Measurements from ENCODE around the gene SLC6A20. TPM values are rescaled to one million over a fixed set of nuclear protein-coding genes. Genes with fewer than 3 reads are reported as not detected.
"Not testable (repeated sequence)": the region's sequence is repeated elsewhere in the genome, so short reads cannot be mapped to it uniquely, and the experiment has no call there.

SLC6A20 gene
- total and polyA plus RNA-seq, 7 donors = 0.16 to 1.4 (median 0.60) TPM; not detected in 4

- no peaks in the 10 kb centered on the region for H3K36me3 ChIP-seq
- no peak for TF ChIP-seq POLR2A (IDR thresholded peaks at IDR 0.05)
- TF ChIP-seq CTCF (IDR thresholded peaks at IDR 0.05) = peak; percentile 19 to 76 (median 66)
- DNase-seq = peak; percentile 82
- peaks cover 0 to 5% (median 0%) of the 10 kb centered on the region in 4 donors for H3K4me1 ChIP-seq
- H3K27me3 ChIP-seq = no peaks in the 10 kb centered on the region
- WGBS, 2 donors = 39 to 42% methylated on average over 14 of the region's 14 CpGs
- no peak overlapping the region for H3K27ac ChIP-seq
- no peaks in the 10 kb centered on the region for H3K9me3 ChIP-seq
- intact Hi-C loops (cut with DNase I) = loop anchor here (1.0 to 10.0 kb wide), 4 partner anchors 81 to 684 kb away; partner anchors contain the start of gene LZTFL1
- no peak overlapping the region for H3K4me3 ChIP-seq
Observed at GRCh38 chr3:45760878-45761711, 35.2 kb downstream of the SLC6A20 start.

GRCh38 chr3:45759851-45760250 lies 36.5 kb downstream of the SLC6A20 start:
- no peak overlapping the region for H3K27ac ChIP-seq
- 88 to 93% methylated on average over 12 of the region's 12 CpGs for WGBS, 2 donors
- H3K27me3 ChIP-seq = no peaks in the 10 kb centered on the region
- no peaks in the 10 kb centered on the region for H3K9me3 ChIP-seq
- no peak for TF ChIP-seq POLR2AphosphoS5 (IDR thresholded peaks at IDR 0.05)
- no peak for TF ChIP-seq EP300 (IDR thresholded peaks at IDR 0.05)
- TF ChIP-seq POLR2A (IDR thresholded peaks at IDR 0.05) = no peak
- no peak for TF ChIP-seq CTCF (IDR thresholded peaks at IDR 0.05)
- no peaks in the 10 kb centered on the region for H3K36me3 ChIP-seq
- H3K4me3 ChIP-seq = no peak overlapping the region
- DNase-seq = no peak
- intact Hi-C loops (cut with DNase I) = loop anchor here (5.0 to 10.0 kb wide), 3 partner anchors 82 to 685 kb away; partner anchors contain the start of gene LZTFL1
- peaks cover 0 to 5% (median 0%) of the 10 kb centered on the region in 4 donors for H3K4me1 ChIP-seq

- no peak for DNase-seq
Observed at GRCh38 chr3:45758871-45759270, 37.5 kb downstream of the SLC6A20 start.

GRCh38 chr3:45757141-45757540 lies 39.2 kb downstream of the SLC6A20 start:
- H3K4me1 ChIP-seq; intact Hi-C loops (cut with DNase I); H3K27ac ChIP-seq; H3K9me3 ChIP-seq; DNase-seq; H3K36me3 ChIP-seq; H3K27me3 ChIP-seq; H3K4me3 ChIP-seq: not testable (repeated sequence)
- WGBS, 2 donors = 75 to 85% methylated on average over 7 of the region's 7 CpGs

More at GRCh38 chr3:45758871-45759270, 37.5 kb downstream of the SLC6A20 start:
- no peak for TF ChIP-seq POLR2A (IDR thresholded peaks at IDR 0.05)
- TF ChIP-seq CTCF (IDR thresholded peaks at IDR 0.05) = no peak
- no peak for TF ChIP-seq POLR2AphosphoS5 (IDR thresholded peaks at IDR 0.05)
- no peak for TF ChIP-seq EP300 (IDR thresholded peaks at IDR 0.05)
- H3K4me1 ChIP-seq = peaks cover 0 to 5% (median 0%) of the 10 kb centered on the region in 4 donors
- H3K4me3 ChIP-seq = no peak overlapping the region
- H3K27ac ChIP-seq = no peak overlapping the region
- no peaks in the 10 kb centered on the region for H3K9me3 ChIP-seq
- WGBS, 2 donors = 84 to 86% methylated on average over 16 of the region's 16 CpGs
- no peaks in the 10 kb centered on the region for H3K36me3 ChIP-seq
- H3K27me3 ChIP-seq = no peaks in the 10 kb centered on the region
- intact Hi-C loops (cut with DNase I) = no loop called here

GRCh38 chr3:45756055-45756454 lies 40.3 kb downstream of the SLC6A20 start:
- no peak for DNase-seq
- no peaks in the 10 kb centered on the region for H3K4me1 ChIP-seq
- intact Hi-C loops (cut with DNase I) = no loop called here
- H3K27ac ChIP-seq = no peak overlapping the region
- no peaks in the 10 kb centered on the region for H3K36me3 ChIP-seq
- H3K27me3 ChIP-seq = no peaks in the 10 kb centered on the region
- 85 to 89% methylated on average over 6 of the region's 6 CpGs for WGBS, 2 donors
- no peaks in the 10 kb centered on the region for H3K9me3 ChIP-seq
- H3K4me3 ChIP-seq = no peak overlapping the region
- TF ChIP-seq POLR2AphosphoS5 (IDR thresholded peaks at IDR 0.05) = no peak
- TF ChIP-seq EP300 (IDR thresholded peaks at IDR 0.05) = no peak
- no peak for TF ChIP-seq POLR2A (IDR thresholded peaks at IDR 0.05)
- TF ChIP-seq CTCF (IDR thresholded peaks at IDR 0.05) = no peak

Data from sigmoid colon (tissue), 7 donors.